ENCODE data around the gene SP2. TPM values are rescaled to one million over a fixed set of nuclear protein-coding genes. Genes with fewer than 3 reads are reported as not detected.

Gene SP2
- total and polyA plus RNA-seq, 2 of the 8 experiments (the other 6 are each of a cell fraction or from before 2014, with no cell fraction given), result 5.6 to 13.8 TPM

GRCh38 chr17:47914306-47914948 lies 18.4 kb downstream of the SP2 start (continued):
- TF ChIP-seq, protein P1, sequence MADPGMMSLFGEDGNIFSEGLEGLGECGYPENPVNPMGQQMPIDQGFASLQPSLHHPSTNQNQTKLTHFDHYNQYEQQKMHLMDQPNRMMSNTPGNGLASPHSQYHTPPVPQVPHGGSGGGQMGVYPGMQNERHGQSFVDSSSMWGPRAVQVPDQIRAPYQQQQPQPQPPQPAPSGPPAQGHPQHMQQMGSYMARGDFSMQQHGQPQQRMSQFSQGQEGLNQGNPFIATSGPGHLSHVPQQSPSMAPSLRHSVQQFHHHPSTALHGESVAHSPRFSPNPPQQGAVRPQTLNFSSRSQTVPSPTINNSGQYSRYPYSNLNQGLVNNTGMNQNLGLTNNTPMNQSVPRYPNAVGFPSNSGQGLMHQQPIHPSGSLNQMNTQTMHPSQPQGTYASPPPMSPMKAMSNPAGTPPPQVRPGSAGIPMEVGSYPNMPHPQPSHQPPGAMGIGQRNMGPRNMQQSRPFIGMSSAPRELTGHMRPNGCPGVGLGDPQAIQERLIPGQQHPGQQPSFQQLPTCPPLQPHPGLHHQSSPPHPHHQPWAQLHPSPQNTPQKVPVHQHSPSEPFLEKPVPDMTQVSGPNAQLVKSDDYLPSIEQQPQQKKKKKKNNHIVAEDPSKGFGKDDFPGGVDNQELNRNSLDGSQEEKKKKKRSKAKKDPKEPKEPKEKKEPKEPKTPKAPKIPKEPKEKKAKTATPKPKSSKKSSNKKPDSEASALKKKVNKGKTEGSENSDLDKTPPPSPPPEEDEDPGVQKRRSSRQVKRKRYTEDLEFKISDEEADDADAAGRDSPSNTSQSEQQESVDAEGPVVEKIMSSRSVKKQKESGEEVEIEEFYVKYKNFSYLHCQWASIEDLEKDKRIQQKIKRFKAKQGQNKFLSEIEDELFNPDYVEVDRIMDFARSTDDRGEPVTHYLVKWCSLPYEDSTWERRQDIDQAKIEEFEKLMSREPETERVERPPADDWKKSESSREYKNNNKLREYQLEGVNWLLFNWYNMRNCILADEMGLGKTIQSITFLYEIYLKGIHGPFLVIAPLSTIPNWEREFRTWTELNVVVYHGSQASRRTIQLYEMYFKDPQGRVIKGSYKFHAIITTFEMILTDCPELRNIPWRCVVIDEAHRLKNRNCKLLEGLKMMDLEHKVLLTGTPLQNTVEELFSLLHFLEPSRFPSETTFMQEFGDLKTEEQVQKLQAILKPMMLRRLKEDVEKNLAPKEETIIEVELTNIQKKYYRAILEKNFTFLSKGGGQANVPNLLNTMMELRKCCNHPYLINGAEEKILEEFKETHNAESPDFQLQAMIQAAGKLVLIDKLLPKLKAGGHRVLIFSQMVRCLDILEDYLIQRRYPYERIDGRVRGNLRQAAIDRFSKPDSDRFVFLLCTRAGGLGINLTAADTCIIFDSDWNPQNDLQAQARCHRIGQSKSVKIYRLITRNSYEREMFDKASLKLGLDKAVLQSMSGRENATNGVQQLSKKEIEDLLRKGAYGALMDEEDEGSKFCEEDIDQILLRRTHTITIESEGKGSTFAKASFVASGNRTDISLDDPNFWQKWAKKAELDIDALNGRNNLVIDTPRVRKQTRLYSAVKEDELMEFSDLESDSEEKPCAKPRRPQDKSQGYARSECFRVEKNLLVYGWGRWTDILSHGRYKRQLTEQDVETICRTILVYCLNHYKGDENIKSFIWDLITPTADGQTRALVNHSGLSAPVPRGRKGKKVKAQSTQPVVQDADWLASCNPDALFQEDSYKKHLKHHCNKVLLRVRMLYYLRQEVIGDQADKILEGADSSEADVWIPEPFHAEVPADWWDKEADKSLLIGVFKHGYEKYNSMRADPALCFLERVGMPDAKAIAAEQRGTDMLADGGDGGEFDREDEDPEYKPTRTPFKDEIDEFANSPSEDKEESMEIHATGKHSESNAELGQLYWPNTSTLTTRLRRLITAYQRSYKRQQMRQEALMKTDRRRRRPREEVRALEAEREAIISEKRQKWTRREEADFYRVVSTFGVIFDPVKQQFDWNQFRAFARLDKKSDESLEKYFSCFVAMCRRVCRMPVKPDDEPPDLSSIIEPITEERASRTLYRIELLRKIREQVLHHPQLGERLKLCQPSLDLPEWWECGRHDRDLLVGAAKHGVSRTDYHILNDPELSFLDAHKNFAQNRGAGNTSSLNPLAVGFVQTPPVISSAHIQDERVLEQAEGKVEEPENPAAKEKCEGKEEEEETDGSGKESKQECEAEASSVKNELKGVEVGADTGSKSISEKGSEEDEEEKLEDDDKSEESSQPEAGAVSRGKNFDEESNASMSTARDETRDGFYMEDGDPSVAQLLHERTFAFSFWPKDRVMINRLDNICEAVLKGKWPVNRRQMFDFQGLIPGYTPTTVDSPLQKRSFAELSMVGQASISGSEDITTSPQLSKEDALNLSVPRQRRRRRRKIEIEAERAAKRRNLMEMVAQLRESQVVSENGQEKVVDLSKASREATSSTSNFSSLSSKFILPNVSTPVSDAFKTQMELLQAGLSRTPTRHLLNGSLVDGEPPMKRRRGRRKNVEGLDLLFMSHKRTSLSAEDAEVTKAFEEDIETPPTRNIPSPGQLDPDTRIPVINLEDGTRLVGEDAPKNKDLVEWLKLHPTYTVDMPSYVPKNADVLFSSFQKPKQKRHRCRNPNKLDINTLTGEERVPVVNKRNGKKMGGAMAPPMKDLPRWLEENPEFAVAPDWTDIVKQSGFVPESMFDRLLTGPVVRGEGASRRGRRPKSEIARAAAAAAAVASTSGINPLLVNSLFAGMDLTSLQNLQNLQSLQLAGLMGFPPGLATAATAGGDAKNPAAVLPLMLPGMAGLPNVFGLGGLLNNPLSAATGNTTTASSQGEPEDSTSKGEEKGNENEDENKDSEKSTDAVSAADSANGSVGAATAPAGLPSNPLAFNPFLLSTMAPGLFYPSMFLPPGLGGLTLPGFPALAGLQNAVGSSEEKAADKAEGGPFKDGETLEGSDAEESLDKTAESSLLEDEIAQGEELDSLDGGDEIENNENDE (IDR thresholded peaks at IDR 0.05; ENCODE audit: insufficient replicate concordance, low read length), result no peak
- TF ChIP-seq BACH1 (IDR thresholded peaks at IDR 0.05; ENCODE audit: low read length) (no peak), SIN3A (conservative IDR thresholded peaks at IDR 0.05 in 1 of 2, IDR thresholded peaks at IDR 0.05 in 1 of 2; ENCODE audit: low read depth in 1 of 2, low read length in 2 of 2) (no peak), POLR2AphosphoS5 (IDR thresholded peaks at IDR 0.05; ENCODE audit: low read depth, low read length) (no peak), CBX5 (IDR thresholded peaks at IDR 0.05; ENCODE audit: low read depth, low read length) (no peak), CTBP2 (IDR thresholded peaks at IDR 0.05; ENCODE audit: borderline replicate concordance, insufficient read depth, insufficient read length, low read length) (no peak), NRF1 (IDR thresholded peaks at IDR 0.05; ENCODE audit: low read depth, low read length) (no peak), EP300 (IDR thresholded peaks at IDR 0.05; ENCODE audit: borderline replicate concordance in 1 of 2, low read depth in 2 of 2, low read length in 2 of 2) (no peak), JUND (IDR thresholded peaks at IDR 0.05; ENCODE audit: low read length) (no peak), TAF7 (optimal IDR thresholded peaks at IDR 0.05; ENCODE audit: borderline replicate concordance, low read depth, low read length) (no peak), CREB1 (IDR thresholded peaks at IDR 0.05) (no peak)
